ENCODE measurements around the gene CPLX4.
"Not testable (repeated sequence)": the region's sequence is repeated elsewhere in the genome, so short reads cannot be mapped to it uniquely, and the experiment has no call there.

Gene CPLX4

DNA sequence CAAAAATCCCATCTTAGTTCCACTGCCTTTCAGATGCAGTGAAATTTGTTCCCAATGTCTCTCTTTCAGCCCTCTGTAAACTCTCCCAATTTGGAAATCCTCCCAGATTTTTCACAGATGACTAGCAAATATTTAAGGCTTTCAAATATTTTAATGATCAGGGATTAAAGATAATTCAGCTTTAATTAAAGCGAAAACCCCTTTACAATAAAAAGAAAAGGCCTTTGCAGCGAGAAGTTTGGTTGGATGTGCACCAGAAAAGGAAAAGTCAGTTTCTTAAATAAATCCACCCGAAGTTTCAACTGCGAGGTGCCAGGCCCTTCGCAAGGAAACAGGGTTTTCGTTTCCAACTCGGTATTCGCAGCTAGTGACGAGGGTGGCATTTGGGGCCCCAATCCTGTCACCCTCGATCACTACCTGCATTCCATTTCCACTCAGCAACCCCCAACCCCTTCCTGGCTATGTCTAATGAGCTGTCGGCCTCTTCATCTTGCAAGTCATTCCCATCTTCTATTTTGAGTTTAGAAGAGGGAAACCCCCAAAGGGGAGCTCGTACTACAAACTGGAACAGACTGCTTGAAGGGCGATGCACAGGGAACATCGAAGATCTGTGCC, 46.7 kb downstream of the CPLX4 start:
- no peak for DNase-seq (ENCODE audit: low read depth in 2 of 2)

DNA sequence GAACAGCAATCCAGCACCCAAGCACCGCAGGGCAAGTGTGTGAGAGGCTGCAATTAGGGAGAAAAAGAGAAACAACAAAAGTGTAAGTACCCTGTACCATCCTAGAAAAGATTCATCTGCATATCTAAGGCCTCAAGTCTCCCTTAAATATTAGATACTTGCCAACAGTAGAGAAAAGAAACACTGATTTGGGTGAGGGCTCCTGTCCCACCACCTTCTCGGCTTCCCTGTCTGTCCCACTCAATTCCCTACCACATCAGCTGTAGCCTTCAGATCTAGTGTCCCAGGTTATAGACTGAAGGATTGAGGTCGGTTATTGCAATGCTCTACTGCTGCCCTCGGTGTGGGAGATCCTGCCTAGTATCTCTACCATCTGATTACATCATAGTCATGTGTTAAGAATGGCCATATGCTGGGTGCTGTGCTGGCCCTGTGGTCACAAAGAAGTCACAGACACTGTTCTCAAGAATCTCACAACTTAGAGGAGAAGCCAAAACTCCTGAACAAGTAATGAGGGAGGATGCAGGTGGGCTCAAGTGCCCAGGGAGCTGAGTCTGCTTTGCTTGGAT, 47.7 kb downstream of the CPLX4 start:
- no peak for DNase-seq (ENCODE audit: low read depth in 2 of 2)

DNA sequence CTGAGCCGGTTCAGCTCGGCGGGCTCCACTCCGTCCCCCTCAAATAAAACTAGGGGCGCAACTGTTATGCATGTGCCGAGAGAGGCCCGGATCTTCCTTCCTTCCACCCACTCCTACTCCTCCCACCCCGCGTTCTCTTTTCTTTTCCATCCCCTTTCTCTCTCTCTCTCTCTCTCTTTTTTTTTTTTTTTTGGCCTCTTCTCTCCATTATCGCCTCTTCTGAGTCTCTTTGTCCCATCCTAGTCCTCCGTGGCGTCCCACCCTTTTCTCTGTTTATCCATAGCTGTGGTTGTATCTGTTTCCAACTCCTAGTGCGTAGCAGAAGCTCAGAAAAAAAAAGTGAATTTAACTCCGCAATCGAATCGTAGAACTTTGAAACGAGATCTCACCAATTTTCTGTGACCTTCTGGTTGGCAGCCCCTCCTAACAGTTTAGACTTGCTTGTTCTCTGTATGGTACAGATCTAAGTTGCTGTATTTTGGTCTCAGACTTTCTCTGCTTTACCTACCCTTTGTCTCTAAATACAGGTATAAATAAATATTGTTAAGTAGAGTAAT, 48.8 kb downstream of the CPLX4 start:
- no peak for DNase-seq (ENCODE audit: low read depth in 2 of 2)

- DNase-seq (ENCODE audit: low read depth in 2 of 2): no peak
Observed at GRCh38 chr18:59268721-59269562, 49.5 kb downstream of the CPLX4 start.

GRCh38 chr18:59268127-59268720, 50.2 kb downstream of the CPLX4 start:
- DNase-seq (ENCODE audit: low read depth in 2 of 2): no peak

GRCh38 chr18:59267503-59268126, 50.8 kb downstream of the CPLX4 start:
- no peak for DNase-seq (ENCODE audit: low read depth in 2 of 2)

DNA sequence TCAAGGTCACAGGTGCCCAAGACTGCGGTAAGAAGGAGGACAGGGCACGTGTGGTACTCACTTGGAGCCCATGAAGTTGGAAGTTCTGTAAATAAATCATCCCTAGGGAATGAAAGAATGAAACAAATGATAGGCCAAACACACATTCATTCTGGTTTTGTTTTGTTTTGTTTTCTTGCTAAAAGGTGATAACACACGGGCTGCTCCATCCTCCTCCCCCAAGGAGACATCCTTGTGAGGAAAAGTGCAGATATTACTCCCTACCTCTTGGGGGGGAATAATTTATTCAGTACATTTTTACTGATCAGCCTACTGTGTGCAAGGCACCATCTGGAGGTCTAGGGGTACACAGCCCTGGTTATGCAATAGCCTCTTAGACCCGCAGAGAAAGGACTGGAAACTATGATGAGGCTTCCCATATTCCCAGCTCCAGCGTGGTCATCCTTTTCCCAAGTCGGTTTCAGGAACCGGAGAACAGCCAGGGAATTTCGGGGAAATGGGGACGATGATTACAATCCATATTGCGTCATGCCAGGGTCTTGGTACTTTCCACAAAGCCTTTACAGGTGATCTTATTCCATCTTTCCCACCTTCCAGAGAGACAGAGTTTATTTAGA, 51.5 kb downstream of the CPLX4 start:
- no peak for DNase-seq (ENCODE audit: low read depth in 2 of 2)

DNA sequence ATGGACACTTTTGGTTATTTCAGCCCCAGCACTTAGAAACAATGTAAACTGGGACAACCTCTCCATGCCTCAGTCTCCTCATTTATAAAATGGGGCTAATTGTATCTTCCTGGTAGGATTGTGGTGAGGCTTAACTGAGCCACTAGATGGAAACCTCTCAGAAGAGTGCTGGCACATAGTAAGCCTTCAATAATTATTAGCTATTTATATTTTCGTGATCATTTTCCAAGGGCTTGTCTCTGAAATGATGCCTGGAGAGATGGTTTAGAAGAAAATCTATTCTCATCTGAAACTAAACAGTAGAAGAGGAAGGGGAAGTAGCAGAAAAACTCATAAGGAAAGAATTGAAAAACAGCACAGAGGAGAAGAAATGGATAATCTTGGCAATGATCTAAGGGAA, 52.0 kb downstream of the CPLX4 start:
- DNase-seq (ENCODE audit: low read depth in 2 of 2): no peak

DNA sequence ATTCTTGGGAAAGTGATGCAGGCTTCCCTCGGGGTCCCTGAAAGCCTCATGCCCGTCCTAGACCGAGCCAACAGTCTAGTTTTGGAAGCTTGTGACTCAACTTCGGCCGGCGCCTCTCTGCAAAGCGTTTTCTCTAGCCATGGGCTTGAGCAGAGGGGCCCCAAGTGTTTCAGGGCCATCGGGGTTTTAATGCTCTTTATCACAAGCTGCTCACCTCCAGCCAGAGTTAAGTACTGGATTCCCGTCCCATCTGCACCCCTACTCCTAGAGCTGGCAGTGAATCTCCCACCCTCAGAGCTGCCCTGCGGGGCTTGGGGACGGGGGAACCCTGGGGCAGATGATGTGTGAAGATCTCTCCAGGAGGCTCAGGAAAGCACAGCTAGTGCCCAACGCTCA, 52.5 kb downstream of the CPLX4 start:
- DNase-seq (ENCODE audit: low read depth in 2 of 2): no peak

DNA sequence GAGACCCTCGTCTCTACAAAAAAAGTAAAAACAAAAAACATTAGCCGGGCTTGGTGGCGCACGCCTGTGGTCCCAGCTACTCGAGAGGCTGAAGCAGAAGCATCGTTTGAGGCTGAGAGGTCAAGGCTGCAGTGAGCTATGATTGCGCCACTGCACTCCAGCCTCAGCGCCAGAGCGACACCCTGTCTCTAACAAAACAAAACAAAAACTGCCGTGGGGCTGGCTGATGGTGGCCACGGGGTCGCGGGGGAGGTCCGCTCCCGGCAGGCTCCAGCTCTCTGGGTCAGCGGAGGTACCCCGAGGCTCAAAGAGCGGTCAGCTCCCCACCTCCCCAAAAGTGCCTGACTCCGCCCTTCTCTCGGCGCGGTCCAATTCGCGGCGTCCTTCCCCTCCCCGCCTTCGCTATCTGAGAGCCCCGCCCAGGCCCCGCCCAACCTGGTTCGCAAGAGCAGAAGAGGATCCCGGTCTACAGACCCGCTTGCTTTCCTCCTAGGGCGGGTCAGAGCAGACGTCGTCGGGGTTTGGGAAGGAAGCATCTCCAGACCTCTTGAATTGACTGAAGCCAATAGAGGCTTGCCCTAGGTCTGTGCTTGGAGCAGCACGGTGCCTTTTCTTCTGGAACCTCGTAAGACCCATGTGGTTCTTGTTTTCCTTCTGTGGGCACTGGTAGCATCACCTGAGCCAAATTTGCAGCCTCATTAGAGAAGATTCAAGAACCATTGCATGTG, 53.0 kb downstream of the CPLX4 start:
- DNase-seq (ENCODE audit: low read depth in 2 of 2): no peak

GRCh38 chr18:59264651-59265245, 53.7 kb downstream of the CPLX4 start:
- no peak for DNase-seq (ENCODE audit: low read depth in 2 of 2)

DNA sequence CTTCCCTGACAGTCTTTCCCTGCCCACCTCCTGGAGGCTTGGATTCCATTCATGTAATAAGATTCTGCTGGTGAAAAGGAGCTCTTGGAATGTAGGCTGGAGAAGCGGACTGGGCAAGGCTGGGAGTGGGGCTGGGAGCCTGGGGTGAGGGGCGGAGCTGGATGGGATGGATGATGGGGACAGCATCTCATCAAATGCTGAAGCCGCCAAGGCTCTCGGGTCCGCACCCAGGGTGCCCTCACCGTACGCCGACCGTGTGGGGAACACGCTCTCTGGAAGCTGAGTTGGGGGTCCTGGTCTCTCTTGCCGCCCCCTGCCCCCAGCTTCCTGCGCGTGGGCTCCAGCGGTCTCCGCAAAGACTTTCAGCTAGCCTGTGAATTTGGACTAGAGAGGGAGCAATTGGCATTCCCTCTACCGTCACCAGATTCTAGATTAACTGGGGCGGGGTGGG, 54.3 kb downstream of the CPLX4 start:
- DNase-seq (ENCODE audit: low read depth in 2 of 2): no peak

GRCh38 chr18:59263661-59264060, 54.8 kb downstream of the CPLX4 start:
- DNase-seq (ENCODE audit: low read depth in 2 of 2): no peak

DNA sequence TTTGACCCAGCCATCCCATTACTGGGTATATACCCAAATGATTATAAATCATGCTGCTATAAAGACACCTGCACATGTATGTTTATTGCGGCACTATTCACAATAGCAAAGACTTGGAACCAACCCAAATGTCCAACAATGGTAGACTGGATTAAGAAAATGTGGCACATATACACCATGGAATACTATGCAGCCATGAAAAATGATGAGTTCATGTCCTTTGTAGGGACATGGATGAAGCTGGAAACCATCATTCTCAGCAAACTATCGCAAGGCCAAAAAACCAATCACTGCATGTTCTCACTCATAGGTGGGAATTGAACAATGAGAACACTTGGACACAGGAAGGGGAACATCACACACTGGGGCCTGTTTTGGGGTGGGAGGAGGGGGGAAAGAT, 56.2 kb downstream of the CPLX4 start:
- not testable (repeated sequence) for DNase-seq (ENCODE audit: low read depth in 2 of 2)

GRCh38 chr18:59261842-59262241, 56.6 kb downstream of the CPLX4 start:
- not testable (repeated sequence) for DNase-seq (ENCODE audit: low read depth in 2 of 2)

- DNase-seq (ENCODE audit: low read depth in 2 of 2): not testable (repeated sequence)
Observed at GRCh38 chr18:59255491-59255890, 63.0 kb downstream of the CPLX4 start.

DNA sequence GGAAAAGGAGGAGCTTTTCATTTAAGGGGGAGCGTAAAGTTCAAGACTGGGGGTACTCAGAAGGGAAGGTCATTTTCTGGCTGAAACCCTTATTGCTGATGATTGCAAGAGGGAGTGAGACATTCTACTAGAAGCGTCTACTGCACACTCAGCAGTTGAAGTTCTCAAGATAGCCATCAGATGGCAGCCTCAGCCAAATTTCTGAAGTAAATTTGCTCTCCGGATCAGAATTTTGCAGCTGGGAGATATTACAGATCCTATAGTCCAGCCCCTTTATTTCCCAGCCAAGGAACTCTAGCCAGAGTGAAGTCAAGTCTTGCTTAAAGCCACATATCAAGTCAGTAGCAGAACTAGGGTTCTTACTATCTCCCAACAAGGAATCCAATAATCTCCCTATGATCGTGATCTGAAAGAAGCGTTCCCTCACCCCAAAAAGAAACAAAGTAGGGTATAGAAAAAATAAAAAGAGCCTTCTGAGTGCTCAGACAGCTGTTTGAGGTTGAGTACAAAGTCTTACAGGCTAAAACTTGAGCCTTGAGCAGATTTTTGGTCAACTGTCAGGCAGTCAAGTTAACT, 69.2 kb downstream of the CPLX4 start:
- DNase-seq (ENCODE audit: low read depth in 2 of 2): peak in 1 of 2 donors; percentile 4

DNA sequence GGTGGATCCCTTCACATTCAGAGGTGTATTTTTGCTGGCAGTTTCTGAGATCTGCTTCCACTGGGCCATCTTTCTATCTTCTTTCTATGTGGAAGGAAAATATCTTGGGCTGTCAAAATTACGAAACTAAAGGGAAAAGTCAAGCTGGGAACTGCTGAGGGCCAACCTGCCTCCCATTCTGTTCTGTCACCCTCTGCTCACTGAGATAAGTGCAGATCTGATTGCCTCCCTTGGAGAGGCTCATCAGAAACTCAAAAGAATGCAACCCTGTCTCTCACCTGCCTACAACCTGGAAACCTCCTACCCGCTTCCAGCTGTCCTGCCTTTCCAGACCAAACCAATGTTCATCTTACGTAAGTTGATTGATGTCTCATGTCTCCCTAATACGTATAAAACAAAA, 71.7 kb downstream of the CPLX4 start:
- DNase-seq (ENCODE audit: low read depth in 2 of 2): no peak

All from stimulated activated CD4-positive, alpha-beta T cell treated with anti-CD3 and anti-CD28 coated beads, Interleukin-1b, Interleukin-23, amount 100 ng/mL, for 4 hours (primary cell).